NCI-H82 (cell line): ENCODE data around the gene FOLR3.
"Not testable (repeated sequence)": the region's sequence is repeated elsewhere in the genome, so short reads cannot be mapped to it uniquely, and the experiment has no call there.

ENCODE experiments used
- DNase-seq: peaks from one replicate; lab custom pipeline; 2025; lab: John Stamatoyannopoulos, UW

The FOLR3 gene

DNA sequence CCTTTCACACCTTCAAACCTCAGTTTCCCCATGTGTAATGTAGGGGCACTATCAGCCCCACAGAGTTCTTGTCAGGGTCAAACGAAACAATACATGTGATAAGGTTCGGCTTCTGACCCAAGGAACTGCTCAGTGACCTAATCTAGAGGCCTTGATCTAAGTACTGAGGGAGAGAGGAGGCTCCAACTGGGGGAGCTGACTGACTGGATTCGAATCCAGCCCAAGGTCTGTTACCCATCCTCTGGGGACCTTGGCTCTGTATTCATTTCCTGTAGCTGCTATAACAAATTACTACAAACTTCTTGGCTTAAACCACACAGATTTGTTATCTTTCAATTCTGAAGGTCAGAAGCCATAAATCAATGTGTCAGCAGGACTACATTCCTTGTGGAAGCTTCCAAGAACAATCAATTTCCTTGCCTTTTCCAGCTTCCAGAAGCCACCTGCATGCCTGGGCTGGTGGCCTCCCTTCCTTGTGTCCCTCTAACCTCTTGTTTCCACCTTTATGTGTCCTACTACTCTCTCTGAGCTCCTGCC is 12.3 kb upstream of the FOLR3 start:
- DNase-seq, result no peak

- DNase-seq, result no peak
Observed at GRCh38 chr11:72124046-72124445, 11.5 kb upstream of the FOLR3 start.

GRCh38 chr11:72125956-72126355 is 9.6 kb upstream of the FOLR3 start:
- DNase-seq, result no peak

- DNase-seq, result peak; percentile 4
Observed at GRCh38 chr11:72127923-72128322, 7.6 kb upstream of the FOLR3 start.

DNA sequence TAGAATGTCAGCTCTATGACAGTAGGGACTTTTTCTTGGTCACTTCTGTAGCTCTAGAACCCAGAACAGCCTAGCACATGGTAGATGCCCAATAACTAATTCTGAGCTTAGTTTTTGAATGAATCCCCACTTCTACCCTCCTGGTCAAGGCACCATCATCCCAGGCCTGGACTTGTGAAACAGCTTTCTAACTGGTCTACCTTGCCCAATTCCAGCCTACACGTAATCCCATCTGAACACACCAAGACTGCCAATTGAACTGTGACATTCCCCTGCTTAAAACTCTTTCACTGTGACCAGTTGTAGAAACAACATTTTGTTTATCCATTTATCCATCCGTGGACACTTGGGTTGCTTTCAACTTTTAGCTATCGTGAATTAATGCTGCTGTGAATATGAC is 6.1 kb upstream of the FOLR3 start:
- no peak for DNase-seq

GRCh38 chr11:72132646-72133045 is 2.9 kb upstream of the FOLR3 start:
- no peak for DNase-seq

- no peak for DNase-seq
Observed at GRCh38 chr11:72135891-72136683, 562 bp downstream of the FOLR3 start.

- DNase-seq, result no peak
Observed at GRCh38 chr11:72136684-72137262, 1.2 kb downstream of the FOLR3 start.

DNA sequence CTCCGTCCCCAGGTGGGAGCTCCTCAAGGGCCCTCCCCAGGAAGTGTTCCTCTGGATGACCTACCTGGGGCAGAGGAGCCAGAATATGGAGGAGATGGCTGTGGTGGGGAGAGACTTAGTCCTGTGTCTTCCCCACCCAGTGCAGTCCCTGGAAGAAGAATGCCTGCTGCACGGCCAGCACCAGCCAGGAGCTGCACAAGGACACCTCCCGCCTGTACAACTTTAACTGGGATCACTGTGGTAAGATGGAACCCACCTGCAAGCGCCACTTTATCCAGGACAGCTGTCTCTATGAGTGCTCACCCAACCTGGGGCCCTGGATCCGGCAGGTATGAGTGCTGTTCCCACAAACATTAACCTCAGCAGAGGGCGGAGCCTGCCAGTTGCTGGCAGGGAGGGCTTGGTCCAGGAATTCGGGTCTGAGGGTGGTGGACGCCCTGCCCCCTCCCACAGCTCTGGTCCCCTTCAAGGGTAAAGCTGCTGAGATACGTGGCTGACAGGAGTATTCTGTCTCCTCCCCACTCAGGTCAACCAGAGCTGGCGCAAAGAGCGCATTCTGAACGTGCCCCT is 3.4 kb downstream of the FOLR3 start:
- no peak for DNase-seq

DNA sequence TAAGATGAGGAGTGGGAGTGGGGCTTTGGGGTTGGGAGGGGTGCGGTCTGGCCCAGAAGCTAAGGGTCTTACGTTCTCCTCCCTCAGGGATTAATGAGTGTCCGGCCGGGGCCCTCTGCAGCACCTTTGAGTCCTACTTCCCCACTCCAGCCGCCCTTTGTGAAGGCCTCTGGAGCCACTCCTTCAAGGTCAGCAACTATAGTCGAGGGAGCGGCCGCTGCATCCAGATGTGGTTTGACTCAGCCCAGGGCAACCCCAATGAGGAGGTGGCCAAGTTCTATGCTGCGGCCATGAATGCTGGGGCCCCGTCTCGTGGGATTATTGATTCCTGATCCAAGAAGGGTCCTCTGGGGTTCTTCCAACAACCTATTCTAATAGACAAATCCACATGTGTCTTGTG is 4.0 kb downstream of the FOLR3 start:
- DNase-seq, result no peak

DNA sequence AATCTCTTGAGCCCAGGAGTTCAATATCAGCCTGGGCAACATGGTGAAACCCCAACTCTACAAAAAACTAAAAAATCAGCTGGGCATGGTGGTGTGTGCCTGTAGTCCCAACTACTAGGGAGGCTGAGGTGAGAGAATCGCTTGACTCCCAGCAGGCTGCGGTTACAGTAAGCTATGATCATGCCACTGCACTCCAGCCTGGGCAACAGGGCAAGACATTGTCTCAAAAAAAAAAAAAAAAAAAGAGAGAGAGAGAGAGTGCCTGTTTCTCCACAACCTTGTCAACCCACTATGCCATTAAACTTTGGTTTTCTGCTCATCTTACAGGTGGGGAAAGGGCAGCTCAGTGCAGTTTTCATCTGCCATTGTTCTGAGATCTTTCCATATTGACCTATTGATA is 5.1 kb downstream of the FOLR3 start:
- no peak for DNase-seq

DNA sequence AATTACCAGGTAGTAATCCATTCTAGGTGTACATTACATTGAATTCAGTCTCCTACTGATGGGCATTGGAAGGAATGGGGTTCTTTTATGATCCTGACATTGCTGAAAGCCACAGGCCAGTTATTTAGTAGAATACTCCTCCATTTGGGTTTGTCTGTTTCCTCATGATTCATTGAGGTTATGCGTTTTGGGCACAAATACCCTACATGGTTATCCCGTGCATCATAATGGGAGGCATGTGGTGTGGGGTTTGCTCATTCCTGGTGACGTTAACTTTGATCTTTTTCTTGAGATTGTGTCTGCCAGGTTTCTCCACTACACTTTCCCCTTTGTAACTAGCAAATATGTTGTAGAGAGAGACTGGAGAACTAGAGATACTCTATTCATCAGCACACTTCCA is 5.5 kb downstream of the FOLR3 start:
- no peak for DNase-seq

- not testable (repeated sequence) for DNase-seq
Observed at GRCh38 chr11:72142086-72142485, 6.6 kb downstream of the FOLR3 start.

- not testable (repeated sequence) for DNase-seq
Observed at GRCh38 chr11:72142543-72142942, 7.0 kb downstream of the FOLR3 start.

DNA sequence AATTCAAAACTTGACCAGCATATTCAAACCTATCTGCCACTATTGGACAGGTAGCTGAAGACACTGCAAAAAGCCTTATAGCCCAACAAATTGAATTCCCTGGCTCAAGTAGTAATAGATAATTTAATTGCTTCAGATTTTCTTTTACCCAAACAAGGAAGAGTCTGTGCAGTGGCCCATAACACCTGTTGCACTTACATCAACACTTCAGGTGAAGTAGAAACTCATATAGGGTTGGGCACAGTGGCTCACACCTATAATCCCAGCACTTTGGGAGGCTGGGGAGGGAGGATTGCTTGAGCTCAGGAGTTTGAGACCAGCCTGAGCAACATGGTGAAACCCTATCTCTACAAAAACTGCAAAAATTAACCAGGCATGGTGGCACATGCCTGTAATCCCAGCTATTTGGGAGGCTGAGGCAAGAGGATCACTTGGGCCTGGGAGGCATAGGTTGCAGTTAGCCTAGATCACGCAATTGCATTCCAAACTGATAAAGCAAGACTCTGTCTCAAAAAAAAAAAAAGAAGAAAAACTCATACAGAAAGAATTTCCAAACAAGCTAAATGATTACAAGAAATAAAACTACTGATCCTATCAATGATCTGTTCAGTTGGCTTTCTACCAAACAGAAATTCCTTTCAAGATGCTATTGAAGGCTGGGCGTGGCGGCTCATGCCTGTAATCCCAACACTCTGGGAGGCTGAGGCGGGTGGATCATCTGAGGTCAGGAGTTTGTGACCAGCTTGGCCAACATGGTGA is 9.5 kb downstream of the FOLR3 start:
- no peak for DNase-seq

DNA sequence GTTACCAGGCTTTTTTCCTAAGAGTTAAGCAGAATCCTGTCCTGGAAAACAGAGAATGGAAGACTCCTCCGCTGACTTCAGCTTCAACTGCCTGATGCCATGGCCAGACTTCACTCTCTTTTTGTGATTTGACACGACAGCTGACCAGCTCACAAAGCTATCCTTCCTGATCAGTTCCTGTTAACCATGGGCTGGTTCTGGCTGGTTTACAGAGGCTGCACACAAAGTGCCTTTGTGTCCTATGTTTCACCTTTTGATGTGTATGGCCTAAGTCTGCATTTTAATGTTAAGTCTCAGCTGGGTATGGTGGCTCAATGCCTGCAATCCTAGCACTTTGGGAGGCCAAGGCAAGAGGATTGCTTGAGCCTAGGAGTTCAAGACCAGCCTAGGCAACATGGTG is 11.1 kb downstream of the FOLR3 start:
- no peak for DNase-seq

GRCh38 chr11:72150882-72151281 is 15.4 kb downstream of the FOLR3 start:
- DNase-seq, result no peak

DNA sequence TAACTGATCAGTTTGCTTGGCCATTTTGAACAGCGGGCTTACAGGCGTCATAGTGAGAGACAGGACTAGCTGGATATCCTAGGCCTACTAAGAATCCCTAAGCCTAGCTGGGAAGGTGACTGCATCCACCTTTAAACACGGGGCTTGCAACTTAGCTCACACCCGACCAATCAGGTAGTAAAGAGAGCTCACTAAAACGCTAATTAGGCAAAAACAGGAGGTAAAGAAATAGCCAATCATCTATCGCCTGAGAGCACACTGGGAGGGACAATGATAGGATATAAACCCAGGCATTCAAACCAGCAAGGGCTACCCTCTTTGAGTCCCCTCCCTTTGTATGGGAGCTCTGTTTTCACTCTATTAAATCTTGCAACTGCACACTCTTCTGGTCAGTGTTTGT is 18.3 kb downstream of the FOLR3 start:
- DNase-seq, result not testable (repeated sequence)

DNA sequence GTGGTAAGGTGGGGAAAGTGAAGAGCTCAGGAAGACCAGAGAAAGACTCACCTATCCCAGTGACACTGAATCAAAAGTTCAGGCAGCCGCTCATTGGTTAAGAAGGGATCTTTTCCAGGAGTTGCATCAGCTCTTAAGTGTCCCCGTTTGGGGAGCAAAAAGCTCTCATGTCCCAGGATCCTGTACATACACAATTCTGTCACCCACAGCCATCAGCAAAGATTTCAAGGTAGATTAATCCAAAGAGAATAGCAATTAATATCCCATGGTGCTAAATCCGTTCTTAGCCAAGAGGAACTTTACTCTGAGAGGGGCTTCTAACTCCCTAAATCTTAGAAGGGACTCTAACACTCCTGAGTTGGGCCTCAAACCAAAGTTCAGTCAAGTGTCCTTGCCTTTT is 19.3 kb downstream of the FOLR3 start:
- DNase-seq, result no peak

- no peak for DNase-seq
Observed at GRCh38 chr11:72155751-72156150, 20.2 kb downstream of the FOLR3 start.

DNA sequence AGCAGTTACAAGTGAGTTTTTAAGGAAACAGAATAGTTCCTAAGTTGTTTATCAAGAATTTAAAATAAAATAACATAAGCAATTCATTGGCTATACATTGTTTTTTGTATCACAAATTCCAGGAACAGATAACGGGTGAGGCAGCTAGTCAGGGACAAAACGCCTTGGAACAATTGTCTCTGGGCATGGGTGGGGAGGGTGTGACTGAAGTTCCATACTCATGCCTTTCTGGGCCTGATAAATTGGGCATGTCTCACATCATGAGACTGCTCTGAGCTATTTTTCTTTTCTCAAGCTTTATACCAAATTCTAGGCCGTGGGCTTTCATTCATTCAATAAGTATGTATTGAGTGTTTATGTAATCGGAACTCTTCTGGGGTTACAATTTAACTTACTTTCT is 21.6 kb downstream of the FOLR3 start:
- no peak for DNase-seq

- no peak for DNase-seq
Observed at GRCh38 chr11:72160319-72160718, 24.8 kb downstream of the FOLR3 start.
